Stimulated activated CD8-positive, alpha-beta memory T cell treated with anti-CD3 and anti-CD28 coated beads, Interleukin-7, amount 100 ng/mL, for 48 hours (primary cell): ENCODE measurements around the gene MCUR1.

ENCODE experiments used
- DNase-seq, 2 donors: peaks; one replicate each; pipeline ENCODE4 v3.0.0-alpha.2; 2020; ENCODE audit warnings: low read depth in 1 of 2; ENCODE audit errors: extremely low read depth in 1 of 2

Gene MCUR1

DNA sequence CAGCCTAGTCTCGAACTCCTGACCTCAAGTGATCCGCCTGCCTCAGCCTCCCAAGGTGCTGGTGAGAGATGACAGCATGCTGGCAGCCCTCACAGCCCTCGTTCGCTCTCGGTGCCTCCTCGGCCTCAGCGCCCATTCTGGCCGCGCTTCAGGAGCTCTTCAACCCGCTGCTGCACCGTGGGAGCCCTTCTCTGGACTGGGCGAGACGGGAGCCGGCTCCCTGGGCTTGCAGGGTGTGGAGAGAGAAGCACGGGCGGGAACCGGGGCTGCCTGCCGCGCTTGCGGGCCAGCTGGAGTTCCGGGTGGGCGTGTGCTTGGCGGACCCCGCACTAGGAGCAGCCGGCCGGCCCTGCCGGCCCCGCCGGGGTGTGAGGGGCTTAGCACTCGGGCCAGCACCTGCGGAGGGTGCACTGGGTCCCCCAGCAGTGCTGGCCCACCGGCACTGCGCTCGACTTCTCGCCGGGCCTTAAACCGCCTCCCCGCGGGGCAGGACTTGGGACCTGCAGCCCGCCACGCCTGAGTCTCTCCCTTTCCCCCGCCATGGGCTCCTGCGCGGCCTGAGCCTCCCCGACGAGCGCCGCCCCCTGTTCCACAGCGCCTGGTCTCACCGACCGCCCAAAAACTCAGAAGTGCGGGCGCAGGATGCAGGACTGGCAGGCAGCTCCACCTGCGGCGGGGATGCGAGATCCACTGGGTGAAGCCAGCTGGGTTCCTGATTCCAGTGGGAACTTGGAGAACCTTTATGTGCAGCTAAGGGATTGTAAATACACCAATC is 71.2 kb downstream of the MCUR1 start:
- DNase-seq, result no peak

DNA sequence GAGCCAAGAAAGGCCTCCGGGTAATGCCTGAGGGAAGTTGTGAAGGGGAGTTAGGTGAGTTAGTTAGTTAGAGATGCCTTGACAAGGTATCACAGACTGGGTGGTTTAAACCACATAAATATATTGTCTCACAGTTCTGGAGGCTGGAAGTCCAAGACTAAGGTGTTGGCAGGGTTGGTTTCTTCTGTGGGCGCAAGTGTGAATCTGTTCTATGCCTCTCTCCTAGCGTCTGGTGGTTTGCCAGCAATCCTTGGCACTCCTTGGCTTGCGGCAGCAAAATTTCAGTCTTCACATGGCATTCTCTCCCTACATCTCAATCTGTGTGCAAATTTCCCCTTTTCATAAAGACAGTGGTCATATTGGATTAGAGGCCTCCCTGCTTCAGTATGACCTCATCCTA is 73.0 kb downstream of the MCUR1 start:
- no peak for DNase-seq
